Transverse colon (tissue), 4 donors: ENCODE measurements around the gene GLIS2.

Experiments used
- EP300 ChIP-seq: sonication (generic); formaldehyde crosslinking; IDR thresholded peaks from one replicate; pipeline ENCODE4 v1.6.1; 2017; ENCODE audit warnings: antibody characterized with exemption, low read depth
- POLR2A ChIP-seq: fragments of 450-650 bp; IDR thresholded peaks from one replicate; pipeline ENCODE4 v1.6.1; 2016; ENCODE audit warnings: antibody characterized with exemption, mild to moderate bottlenecking, moderate library complexity
- POLR2AphosphoS5 ChIP-seq, 3 donors: sonication (generic); formaldehyde crosslinking; IDR thresholded peaks; one replicate each; pipeline ENCODE4 v1.6.1; 2016; ENCODE audit warnings: antibody characterized with exemption in 3 of 3
- TF ChIP-seq, protein P1 (sequence below), 5 experiments: fragments of 200-600 bp in 3 of 5; fragments of 450-650 bp in 2 of 5; sonication (generic) in 3 of 5; IDR thresholded peaks; 1 replicate in 2 of 5; 2 replicates in 3 of 5; pipeline ENCODE4 v1.5.1; 2016 to 2017; ENCODE audit warnings: antibody characterized with exemption in 5 of 5, inconsistent platforms in 3 of 5, mild to moderate bottlenecking in 2 of 5, moderate library complexity in 1 of 5

GRCh38 chr16:4375717-4376116, 59.9 kb downstream of the GLIS2 start:
- TF ChIP-seq, protein P1, sequence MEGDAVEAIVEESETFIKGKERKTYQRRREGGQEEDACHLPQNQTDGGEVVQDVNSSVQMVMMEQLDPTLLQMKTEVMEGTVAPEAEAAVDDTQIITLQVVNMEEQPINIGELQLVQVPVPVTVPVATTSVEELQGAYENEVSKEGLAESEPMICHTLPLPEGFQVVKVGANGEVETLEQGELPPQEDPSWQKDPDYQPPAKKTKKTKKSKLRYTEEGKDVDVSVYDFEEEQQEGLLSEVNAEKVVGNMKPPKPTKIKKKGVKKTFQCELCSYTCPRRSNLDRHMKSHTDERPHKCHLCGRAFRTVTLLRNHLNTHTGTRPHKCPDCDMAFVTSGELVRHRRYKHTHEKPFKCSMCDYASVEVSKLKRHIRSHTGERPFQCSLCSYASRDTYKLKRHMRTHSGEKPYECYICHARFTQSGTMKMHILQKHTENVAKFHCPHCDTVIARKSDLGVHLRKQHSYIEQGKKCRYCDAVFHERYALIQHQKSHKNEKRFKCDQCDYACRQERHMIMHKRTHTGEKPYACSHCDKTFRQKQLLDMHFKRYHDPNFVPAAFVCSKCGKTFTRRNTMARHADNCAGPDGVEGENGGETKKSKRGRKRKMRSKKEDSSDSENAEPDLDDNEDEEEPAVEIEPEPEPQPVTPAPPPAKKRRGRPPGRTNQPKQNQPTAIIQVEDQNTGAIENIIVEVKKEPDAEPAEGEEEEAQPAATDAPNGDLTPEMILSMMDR (IDR thresholded peaks at IDR 0.05) = no peak
- no peak for TF ChIP-seq POLR2A
- no peak for TF ChIP-seq POLR2AphosphoS5 (IDR thresholded peaks at IDR 0.05)
- no peak for TF ChIP-seq EP300
